Endothelial cell of umbilical vein (primary cell): ENCODE measurements around the gene PPHLN1. TPM values are rescaled to one million over a fixed set of nuclear protein-coding genes. Genes with fewer than 3 reads are reported as not detected.

ENCODE experiments used
- BruUV-seq: library from RNA; stranded (reverse); fragments of 400-500 nt; replicated peaks from 2 replicates; lab custom pipeline; 2021; lab: Mats Ljungman, UMichigan
- CTCF ChIA-PET: fragments of 300-600, 350-600 bp; sonication (Branson Sonifier 250); formaldehyde crosslinking; loops from one replicate; lab custom pipeline; 2021; ENCODE audit warnings: antibody characterized with exemption, inconsistent platforms; lab: Charles Lee
- POLR2A ChIA-PET: fragments of 300-600, 350-600 bp; sonication (Branson Sonifier 250); formaldehyde crosslinking; loops from one replicate; lab custom pipeline; 2021; ENCODE audit warnings: antibody characterized with exemption, inconsistent platforms; lab: Charles Lee
- DNase-seq: peaks from one replicate; pipeline ENCODE4 v3.0.0-alpha.2; 2011; ENCODE audit warnings: low read depth, low spot score
- FAIRE-seq: peaks from 2 replicates; lab custom pipeline; 2011; peaks lifted over from hg19 to GRCh38; lab: Jason Lieb, UNC
- H2AFZ ChIP-seq: 2 replicates; pipeline ENCODE4 v1.6.0; 2012; ENCODE audit warnings: low read depth, low read length, control low read depth, inconsistent platforms
- H3K27ac ChIP-seq: 2 replicates; pipeline ENCODE4 v1.5.1; 2011; ENCODE audit warnings: low read depth, mild to moderate bottlenecking, control low read depth, low read length, moderate library complexity; ENCODE audit not compliant: insufficient read depth
- H3K27me3 ChIP-seq, 2 experiments: 2 replicates each; pipeline versions ENCODE4 v1.6.0 to v1.6.1; 2011; ENCODE audit warnings: low read length in 2 of 2, mixed read lengths in 1 of 2; ENCODE audit not compliant: control insufficient read depth in 2 of 2, insufficient read depth in 2 of 2
- H3K36me3 ChIP-seq, 2 experiments: 2 replicates in 1 of 2; 3 replicates in 1 of 2; pipeline ENCODE4 v1.5.1; 2011; ENCODE audit warnings: low read length in 2 of 2, mild to moderate bottlenecking in 1 of 2, moderate library complexity in 1 of 2; ENCODE audit not compliant: control insufficient read depth in 2 of 2, insufficient read depth in 2 of 2; ENCODE audit errors: extremely low read depth in 1 of 2
- H3K4me1 ChIP-seq: 3 replicates; pipeline ENCODE4 v1.5.1; 2011; ENCODE audit warnings: mild to moderate bottlenecking, low read length; ENCODE audit not compliant: control insufficient read depth, insufficient read depth; ENCODE audit errors: extremely low read depth
- H3K4me2 ChIP-seq: 2 replicates; pipeline ENCODE4 v1.6.1; 2011; ENCODE audit warnings: low read length, control low read depth, mixed read lengths; ENCODE audit not compliant: insufficient read depth
- H3K4me3 ChIP-seq, 3 experiments: fragments of 200-600 bp in 1 of 3; sonication (generic), shearing (Covaris generic) in 1 of 3; replicated peaks in 1 of 3; 2 replicates each; pipeline ENCODE4 v1.5.1; 2011 to 2016; ENCODE audit warnings: control low read depth in 3 of 3, low read length in 3 of 3, mild to moderate bottlenecking in 2 of 3, inconsistent platforms in 1 of 3, low read depth in 1 of 3, moderate library complexity in 1 of 3; ENCODE audit not compliant: insufficient read depth in 1 of 3
- H3K79me2 ChIP-seq: 2 replicates; pipeline ENCODE4 v1.6.0; 2012; ENCODE audit warnings: low read length, inconsistent platforms; ENCODE audit not compliant: control insufficient read depth, insufficient read depth
- H3K9ac ChIP-seq: replicated peaks from 2 replicates; pipeline ENCODE3; 2011; ENCODE audit warnings: low read length, control low read depth; ENCODE audit not compliant: insufficient read depth; ENCODE audit errors: extremely low read depth
- H3K9me1 ChIP-seq: replicated peaks from 3 replicates; pipeline ENCODE4 v1.6.0; 2011; ENCODE audit warnings: mild to moderate bottlenecking, low read length; ENCODE audit not compliant: control insufficient read depth, insufficient read depth; ENCODE audit errors: extremely low read depth
- H3K9me3 ChIP-seq: replicated peaks from 2 replicates; pipeline ENCODE4 v1.5.1; 2012; ENCODE audit warnings: low read length, inconsistent platforms; ENCODE audit not compliant: control insufficient read depth, insufficient read depth
- H4K20me1 ChIP-seq: replicated peaks from 2 replicates; pipeline ENCODE3; 2011; ENCODE audit warnings: mild to moderate bottlenecking, low read length; ENCODE audit not compliant: control insufficient read depth, insufficient read depth; ENCODE audit errors: extremely low read depth
- CTCF ChIP-seq, 2 donors: IDR thresholded peaks; 1 replicate in 1 of 2; 2 replicates in 1 of 2; pipeline ENCODE4 v1.5.1; 2011; ENCODE audit warnings: low read length in 2 of 2, mild to moderate bottlenecking in 2 of 2, moderate library complexity in 2 of 2, control low read depth in 1 of 2, inconsistent platforms in 1 of 2, low read depth in 1 of 2; ENCODE audit not compliant: insufficient read depth in 1 of 2; ENCODE audit errors: extremely low read depth in 1 of 2
- EZH2 ChIP-seq: IDR thresholded peaks from 2 replicates; pipeline ENCODE4 v1.6.1; 2012; ENCODE audit warnings: borderline replicate concordance, low read depth, mild to moderate bottlenecking, moderate library complexity, low read length, inconsistent platforms; ENCODE audit not compliant: severe bottlenecking
- FOS ChIP-seq: IDR thresholded peaks from 2 replicates; pipeline ENCODE4 v1.6.1; 2011; ENCODE audit warnings: mild to moderate bottlenecking, low read length, moderate library complexity, borderline replicate concordance; ENCODE audit not compliant: insufficient read depth
- GATA2 ChIP-seq: IDR thresholded peaks from 2 replicates; pipeline ENCODE4 v1.7.0; 2011; ENCODE audit warnings: low read depth, mild to moderate bottlenecking, moderate library complexity, mixed read lengths, low read length; ENCODE audit not compliant: insufficient read length, insufficient read depth
- JUN ChIP-seq: IDR thresholded peaks from 2 replicates; pipeline ENCODE4 v1.6.1; 2011; ENCODE audit warnings: borderline replicate concordance, low read depth; ENCODE audit not compliant: insufficient read length, insufficient read depth
- MAX ChIP-seq: IDR thresholded peaks from 2 replicates; pipeline ENCODE4 v1.6.1; 2011; ENCODE audit not compliant: insufficient read depth, insufficient read length
- MYC ChIP-seq: IDR thresholded peaks from one replicate; pipeline ENCODE4 v1.6.1; 2011; ENCODE audit warnings: mild to moderate bottlenecking, low read depth, low read length
- POLR2A ChIP-seq: IDR thresholded peaks from 2 replicates; pipeline ENCODE4 v1.6.1; 2012; ENCODE audit warnings: low read depth, mild to moderate bottlenecking, control low read depth, low read length
- POLR2AphosphoS5 ChIP-seq: IDR thresholded peaks from 2 replicates; pipeline ENCODE4 v1.6.1; 2012; ENCODE audit warnings: low read depth, mild to moderate bottlenecking, control low read depth, low read length, moderate library complexity; ENCODE audit not compliant: insufficient read depth
- dilution Hi-C: fragments of 300-500 bp; cut with MboI; formaldehyde crosslinking; loops from one replicate; pipeline ENCODE4 v1.15.0; 2019; ENCODE audit warnings: low sequenced_read_pairs; ENCODE audit not compliant: extremely low pct_ligation_motif_present
- intact Hi-C: fragments of 100-400 bp; cut with micrococcal nuclease; formaldehyde crosslinking; loops from one replicate; pipeline ENCODE4 v1.10.0; 2022
- polyA plus RNA-seq, 4 experiments: library from polyadenylated mRNA; depleted of rRNA in 3 of 4; stranded (reverse) in 3 of 4; unstranded in 1 of 4; fragments of >200 nt; gene quantifications; 2 replicates each; pipeline versions ENCODE4 v1.2.1 to v1.2.3, GENCODE V29; 2011 to 2012; ENCODE audit warnings: missing spikeins in 1 of 4
- total RNA-seq: library from RNA; stranded (reverse); gene quantifications from 2 replicates; pipeline ENCODE4 v1.2.3, GENCODE V29; 2021

The PPHLN1 gene
- total and polyA plus RNA-seq, 2 donors (not counting 3 experiments of a cell fraction or from before 2014, with no cell fraction given), result 23.4 to 62.2 TPM

GRCh38 chr12:42283739-42284138, 42.2 kb upstream of the PPHLN1 start:
- Histone ChIP-seq H3K79me2 (no peaks in the 10 kb centered on the region), H3K4me2 (no peak overlapping the region), H3K36me3 (no peaks in the 10 kb centered on the region), H4K20me1 (no peaks in the 10 kb centered on the region), H3K4me3 (no peak overlapping the region), H3K27me3 (peaks cover 4 to 5% of the 10 kb centered on the region in 2 experiments), H2AFZ (no peak overlapping the region), H3K9ac (no peak overlapping the region), H3K9me1 (no peaks in the 10 kb centered on the region), H3K4me1 (no peaks in the 10 kb centered on the region), H3K27ac (no peak overlapping the region), H3K9me3 (no peaks in the 10 kb centered on the region)
- DNase-seq, result no peak
- dilution Hi-C loops (no loop called here), intact Hi-C loops (no loop called here)
- TF ChIP-seq JUN (no peak), POLR2A (no peak), CTCF (IDR thresholded peaks at IDR 0.05; ENCODE audit: extremely low read depth in 1 of 2, insufficient read depth in 1 of 2, low read depth in 1 of 2, low read length in 2 of 2) (no peak), MYC (no peak), MAX (no peak), POLR2AphosphoS5 (no peak), FOS (no peak), GATA2 (no peak), EZH2 (no peak)
- no peak for FAIRE-seq
- ChIA-PET POLR2A (no interaction called here), CTCF (interaction anchor here (1.2 to 1.3 kb wide), 2 partner anchors 9 to 10 kb away, joined by 3 read pairs; no protein-coding TSS in a partner anchor)
- no TSS peak for BruUV-seq
